IMR-90 (cell line): ENCODE results near the gene TSEN54. TPM values are rescaled to one million over a fixed set of nuclear protein-coding genes. Genes with fewer than 3 reads are reported as not detected.

Source experiments
- ATAC-seq: fragments of 200-7000 bp; cut with Tn5 transposase; 2 replicates; pipeline ENCODE4 v1.9.1; 2020; ENCODE audit warnings: low read depth, mild to moderate bottlenecking, moderate library complexity
- BruUV-seq: library from RNA; stranded (reverse); fragments of 400-500 nt; replicated peaks from 2 replicates; lab custom pipeline; 2021; lab: Mats Ljungman, UMichigan
- CTCF ChIA-PET: fragments of 300-600 bp; formaldehyde crosslinking; extraction: SDS; loops from one replicate; lab custom pipeline; 2021; ENCODE audit warnings: antibody characterized with exemption; lab: Yijun Ruan, JAX
- POLR2A ChIA-PET: fragments of 300-600 bp; sonication (Branson Sonifier 250); formaldehyde crosslinking; loops from one replicate; lab custom pipeline; 2022; ENCODE audit warnings: antibody characterized with exemption; ENCODE audit not compliant: unreplicated experiment; lab: Charles Lee
- DNase-seq: peaks from one replicate; pipeline ENCODE4 v3.0.0; 2013
- H2AFZ ChIP-seq: replicated peaks from 2 replicates; pipeline ENCODE3; 2013; ENCODE audit warnings: low read length, mild to moderate bottlenecking; ENCODE audit not compliant: poor library complexity
- H2AK5ac ChIP-seq: 2 replicates; pipeline ENCODE4 v1.6.1; 2013; ENCODE audit warnings: low read depth, low read length, inconsistent platforms
- H2AK9ac ChIP-seq: replicated peaks from 2 replicates; pipeline ENCODE3; 2013; ENCODE audit warnings: mild to moderate bottlenecking, low read depth, low read length, moderate library complexity; ENCODE audit not compliant: poor library complexity
- H2BK120ac ChIP-seq: 2 replicates; pipeline ENCODE4 v1.6.1; 2013; ENCODE audit warnings: low read depth, low read length, inconsistent platforms
- H2BK15ac ChIP-seq: 3 replicates; pipeline ENCODE4 v1.6.1; 2013; ENCODE audit warnings: low read depth, low read length, inconsistent platforms
- H2BK20ac ChIP-seq: 2 replicates; pipeline ENCODE4 v1.6.1; 2013; ENCODE audit warnings: low read depth, mild to moderate bottlenecking, inconsistent platforms, low read length, moderate library complexity
- H2BK5ac ChIP-seq: 2 replicates; pipeline ENCODE4 v1.6.1; 2013; ENCODE audit warnings: mild to moderate bottlenecking, low read depth, low read length, inconsistent platforms; ENCODE audit not compliant: poor library complexity, severe bottlenecking
- H3K14ac ChIP-seq: replicated peaks from 2 replicates; pipeline ENCODE4 v1.6.1; 2013; ENCODE audit warnings: low read depth, low read length, inconsistent platforms
- H3K18ac ChIP-seq: 2 replicates; pipeline ENCODE4 v1.6.1; 2013; ENCODE audit warnings: low read depth, low read length, control low read depth
- H3K23ac ChIP-seq: 2 replicates; pipeline ENCODE4 v1.6.1; 2013; ENCODE audit warnings: low read depth, low read length, inconsistent platforms
- H3K27ac ChIP-seq: 2 replicates; pipeline ENCODE4 v1.5.1; 2013; ENCODE audit warnings: mild to moderate bottlenecking, control low read depth, low read length; ENCODE audit not compliant: insufficient read depth
- H3K27me3 ChIP-seq: 2 replicates; pipeline ENCODE4 v1.6.1; 2013; ENCODE audit warnings: low read length; ENCODE audit not compliant: control insufficient read depth, insufficient read depth
- H3K36me3 ChIP-seq: 2 replicates; pipeline ENCODE4 v1.6.1; 2013; ENCODE audit warnings: low read length, mixed read lengths; ENCODE audit not compliant: control insufficient read depth, insufficient read depth
- H3K4ac ChIP-seq: 2 replicates; pipeline ENCODE4 v1.6.1; 2013; ENCODE audit warnings: low read depth, low read length, inconsistent platforms
- H3K4me1 ChIP-seq: 2 replicates; pipeline ENCODE4 v1.6.1; 2013; ENCODE audit warnings: low read length, mixed read lengths; ENCODE audit not compliant: control insufficient read depth, insufficient read depth
- H3K4me2 ChIP-seq: 2 replicates; pipeline ENCODE4 v1.6.1; 2013; ENCODE audit warnings: low read depth, mild to moderate bottlenecking, control low read depth, low read length, moderate library complexity
- H3K4me3 ChIP-seq: 2 replicates; pipeline ENCODE4 v1.5.1; 2013; ENCODE audit warnings: low read depth, mild to moderate bottlenecking, control low read depth, low read length, moderate library complexity; ENCODE audit not compliant: insufficient read depth
- H3K56ac ChIP-seq: 2 replicates; pipeline ENCODE4 v1.6.1; 2013; ENCODE audit warnings: low read length, inconsistent platforms; ENCODE audit not compliant: insufficient read depth; ENCODE audit errors: extremely low read depth
- H3K79me1 ChIP-seq, 2 experiments: 2 replicates each; pipeline ENCODE4 v1.6.1; 2013; ENCODE audit warnings: low read length in 2 of 2, inconsistent platforms in 1 of 2, low read depth in 1 of 2
- H3K9ac ChIP-seq: 2 replicates; pipeline ENCODE4 v1.6.1; 2013; ENCODE audit warnings: low read depth, low read length, control low read depth
- H3K9me1 ChIP-seq: 2 replicates; pipeline ENCODE4 v1.6.1; 2013; ENCODE audit warnings: low read length, inconsistent platforms; ENCODE audit not compliant: insufficient read depth
- H3K9me3 ChIP-seq: 2 replicates; pipeline ENCODE4 v1.6.1; 2013; ENCODE audit warnings: low read length; ENCODE audit not compliant: control insufficient read depth, insufficient read depth
- H4K20me1 ChIP-seq: 2 replicates; pipeline ENCODE4 v1.6.1; 2013; ENCODE audit warnings: low read length, inconsistent platforms; ENCODE audit not compliant: insufficient read depth
- H4K5ac ChIP-seq: 2 replicates; pipeline ENCODE4 v1.6.1; 2013; ENCODE audit warnings: mild to moderate bottlenecking, low read depth, low read length, control low read depth
- H4K8ac ChIP-seq, 2 experiments: 2 replicates each; pipeline ENCODE4 v1.6.1; 2013; ENCODE audit warnings: low read depth in 2 of 2, low read length in 2 of 2, control low read depth in 1 of 2, inconsistent platforms in 1 of 2
- H4K91ac ChIP-seq: 2 replicates; pipeline ENCODE4 v1.6.1; 2013; ENCODE audit warnings: low read depth, low read length, inconsistent platforms; ENCODE audit not compliant: insufficient read depth
- BHLHE40 ChIP-seq: fragments of 150-350 bp; IDR thresholded peaks from 2 replicates; pipeline ENCODE4 v1.6.1; 2016; ENCODE audit warnings: mild to moderate bottlenecking, low read depth, low read length
- CHD1 ChIP-seq: IDR thresholded peaks from 2 replicates; pipeline ENCODE4 v1.6.1; 2012; ENCODE audit warnings: low read depth, low read length, improper control_type of control experiment
- FOS ChIP-seq: fragments of 150-350 bp; IDR thresholded peaks from 2 replicates; pipeline ENCODE4 v1.6.1; 2016; ENCODE audit warnings: low read depth, low read length
- MAFK ChIP-seq: IDR thresholded peaks from 2 replicates; pipeline ENCODE4 v1.6.1; 2012; ENCODE audit warnings: low read depth, low read length, improper control_type of control experiment
- MAZ ChIP-seq: IDR thresholded peaks from 2 replicates; pipeline ENCODE4 v1.6.1; 2012; ENCODE audit warnings: low read depth, mild to moderate bottlenecking, low read length, improper control_type of control experiment, moderate library complexity, borderline replicate concordance
- NFE2L2 ChIP-seq: fragments of 150-350 bp; IDR thresholded peaks from 2 replicates; pipeline ENCODE4 v1.6.1; 2016; ENCODE audit warnings: low read depth, mild to moderate bottlenecking, low read length
- POLR2A ChIP-seq: IDR thresholded peaks from 2 replicates; pipeline ENCODE4 v1.6.1; 2012; ENCODE audit warnings: mild to moderate bottlenecking, low read depth, low read length
- SMC3 ChIP-seq: fragments of 150-350 bp; IDR thresholded peaks from 2 replicates; pipeline ENCODE4 v1.6.1; 2016; ENCODE audit warnings: low read depth, mild to moderate bottlenecking, antibody characterized with exemption, low read length, moderate library complexity
- WGBS, 2 experiments: methylation state at CpG; one replicate each; pipeline versions ENCODE4 v1.1.5 to v1.1.7; 2013; ENCODE audit warnings: missing lambda C conversion rate in 2 of 2; ENCODE audit not compliant: insufficient read length in 1 of 2; ENCODE audit errors: extremely low coverage in 2 of 2; 5-methylcytosine and 5-hydroxymethylcytosine counted together
- dilution Hi-C: fragments of 300-500 bp; cut with HindIII; formaldehyde crosslinking; loops from one replicate; pipeline ENCODE4 v1.14.3; 2018; ENCODE audit warnings: low sequenced_read_pairs; ENCODE audit not compliant: unreplicated experiment
- in situ Hi-C: fragments of 300-500 bp; cut with MboI; formaldehyde crosslinking; loops from 3 replicates; pipeline ENCODE4 v1.14.3; 2019; ENCODE audit warnings: low sequenced_read_pairs, inconsistent platforms, mixed read lengths
- intact Hi-C: fragments of 100-400 bp; cut with micrococcal nuclease; formaldehyde crosslinking; loops from 2 replicates; pipeline ENCODE4 v1.10.0; 2022
- polyA plus RNA-seq, 3 experiments: library from polyadenylated mRNA; depleted of rRNA; stranded (reverse); fragments of >200 nt; gene quantifications; 2 replicates each; pipeline ENCODE4 v1.2.3, GENCODE V29; 2012; ENCODE audit warnings: low replicate concordance in 1 of 3
- total RNA-seq: library from RNA; depleted of rRNA; stranded (reverse); fragments of >200 nt; gene quantifications from 2 replicates; pipeline ENCODE4 v1.2.3, GENCODE V29; 2012
- TF ChIP-seq, protein P1 (sequence below): fragments of 150-350 bp; IDR thresholded peaks from 2 replicates; pipeline ENCODE4 v1.6.1; 2016; ENCODE audit warnings: low read depth, mild to moderate bottlenecking, low read length, moderate library complexity, borderline replicate concordance

Gene TSEN54
- total and polyA plus RNA-seq, 2 of the 4 experiments (the other 2 are of a cell fraction) = 7.2 to 14.9 TPM

DNA sequence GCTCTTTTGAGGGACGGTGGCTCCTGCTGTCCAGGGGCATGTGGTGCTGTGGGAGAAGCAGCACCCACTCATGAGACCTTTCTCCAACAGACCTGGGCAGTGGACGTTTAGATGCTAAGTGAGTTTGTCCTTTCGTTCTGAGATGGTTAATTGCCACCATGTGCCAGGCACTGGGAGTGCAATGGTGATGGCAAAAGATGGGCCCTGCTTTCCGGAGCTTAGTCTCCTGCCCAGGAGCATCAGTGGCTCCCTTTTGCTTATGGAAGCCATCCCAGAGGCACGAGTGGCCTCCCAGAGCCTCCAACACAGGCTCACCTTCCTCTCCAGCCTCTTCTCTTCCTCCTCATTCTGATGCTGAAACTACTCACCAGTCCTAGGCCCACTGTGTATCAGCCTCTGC lies 29.4 kb upstream of the TSEN54 start:
- Histone ChIP-seq H3K18ac (no peak overlapping the region), H2BK120ac (no peak overlapping the region), H3K9me3 (no peaks in the 10 kb centered on the region), H3K9ac (no peak overlapping the region), H2AK5ac (no peak overlapping the region), H4K91ac (no peak overlapping the region), H3K14ac (no peak overlapping the region), H3K4ac (no peak overlapping the region), H3K79me1 (peaks cover 3 to 20% of the 10 kb centered on the region in 2 experiments), H2AFZ (no peak overlapping the region), H2BK5ac (no peak overlapping the region), H3K9me1 (peaks cover 8% of the 10 kb centered on the region), H3K27me3 (no peaks in the 10 kb centered on the region), H4K5ac (no peak overlapping the region), H3K27ac (no peak overlapping the region), H4K20me1 (peaks cover 11% of the 10 kb centered on the region), H3K36me3 (peaks cover 7% of the 10 kb centered on the region; the same call in 1 of the 2 replicates), H4K8ac (no peak overlapping the region), H3K56ac (no peak overlapping the region), H3K4me1 (no peaks in the 10 kb centered on the region), H2BK15ac (no peak overlapping the region), H3K4me3 (no peak overlapping the region), H3K4me2 (no peak overlapping the region), H2AK9ac (peak overlapping the region; percentile 65), H3K23ac (no peak overlapping the region), H2BK20ac (no peak overlapping the region)
- ChIA-PET POLR2A (no interaction called here), CTCF (interaction anchor here (0.6 kb wide), 1 partner anchor 164 kb away, joined by 5 read pairs; no protein-coding TSS in a partner anchor)
- TF ChIP-seq SMC3 (no peak), NFE2L2 (no peak), MAZ (no peak), POLR2A (no peak), CHD1 (no peak), FOS (no peak), MAFK (no peak), BHLHE40 (no peak)
- TF ChIP-seq, protein P1, sequence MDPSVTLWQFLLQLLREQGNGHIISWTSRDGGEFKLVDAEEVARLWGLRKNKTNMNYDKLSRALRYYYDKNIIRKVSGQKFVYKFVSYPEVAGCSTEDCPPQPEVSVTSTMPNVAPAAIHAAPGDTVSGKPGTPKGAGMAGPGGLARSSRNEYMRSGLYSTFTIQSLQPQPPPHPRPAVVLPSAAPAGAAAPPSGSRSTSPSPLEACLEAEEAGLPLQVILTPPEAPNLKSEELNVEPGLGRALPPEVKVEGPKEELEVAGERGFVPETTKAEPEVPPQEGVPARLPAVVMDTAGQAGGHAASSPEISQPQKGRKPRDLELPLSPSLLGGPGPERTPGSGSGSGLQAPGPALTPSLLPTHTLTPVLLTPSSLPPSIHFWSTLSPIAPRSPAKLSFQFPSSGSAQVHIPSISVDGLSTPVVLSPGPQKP = no peak
- intact Hi-C loops = no loop called here
- in situ Hi-C loops = no loop called here
- no peak for DNase-seq
- no TSS peak for BruUV-seq
- WGBS, 2 experiments = 80% methylated on average over 2 of the region's 5 CpGs; no CpG with 5 or more reads in 1 of the 2 experiments
- ATAC-seq = 0 out of 2 replicates have a peak, but pooled peaks have one; percentile 27
- dilution Hi-C loops = no loop called here
